Liver (tissue), 3 donors: Measurements from ENCODE around the gene HSFX3.
"Not testable (repeated sequence)": the region's sequence is repeated elsewhere in the genome, so short reads cannot be mapped to it uniquely, and the experiment has no call there.

Experiments
- ATF3 ChIP-seq: IDR thresholded peaks from 2 replicates; pipeline ENCODE4 v1.6.1; 2016; ENCODE audit warnings: antibody characterized with exemption
- CTCF ChIP-seq: fragments of 150-350 bp; IDR thresholded peaks from 2 replicates; pipeline ENCODE4 v1.5.1; 2017; ENCODE audit warnings: improper control_type of control experiment, low read depth, low read length; ENCODE audit not compliant: missing input control
- EGR1 ChIP-seq, 2 donors: IDR thresholded peaks; 2 replicates each; pipeline ENCODE4 v1.6.1; 2016 to 2018; ENCODE audit warnings: antibody characterized with exemption in 2 of 2, low read depth in 2 of 2
- FOXA1 ChIP-seq: IDR thresholded peaks from 2 replicates; pipeline ENCODE4 v1.6.1; 2016; ENCODE audit warnings: antibody characterized with exemption
- GABPA ChIP-seq, 2 donors: IDR thresholded peaks in 1 of 2; conservative IDR thresholded peaks in 1 of 2; 2 replicates each; pipeline ENCODE4 v1.6.1; 2016; ENCODE audit warnings: antibody characterized with exemption in 2 of 2, mild to moderate bottlenecking in 1 of 2, moderate library complexity in 1 of 2
- HNF4A ChIP-seq, 2 donors: conservative IDR thresholded peaks; 2 replicates each; pipeline ENCODE4 v1.6.1; 2016; ENCODE audit warnings: antibody characterized with exemption in 2 of 2, mild to moderate bottlenecking in 2 of 2
- JUND ChIP-seq, 2 donors: IDR thresholded peaks; 2 replicates each; pipeline ENCODE4 v1.6.1; 2016; ENCODE audit warnings: antibody characterized with exemption in 2 of 2
- MAX ChIP-seq: IDR thresholded peaks from 2 replicates; pipeline ENCODE4 v1.6.1; 2016; ENCODE audit warnings: antibody characterized with exemption
- RAD21 ChIP-seq, 2 donors: IDR thresholded peaks; 2 replicates each; pipeline ENCODE4 v1.6.1; 2016; ENCODE audit warnings: antibody characterized with exemption in 2 of 2, mild to moderate bottlenecking in 2 of 2
- REST ChIP-seq: IDR thresholded peaks from 2 replicates; pipeline ENCODE4 v1.6.1; 2016; ENCODE audit warnings: antibody characterized with exemption, mild to moderate bottlenecking
- SP1 ChIP-seq: IDR thresholded peaks from 2 replicates; pipeline ENCODE4 v1.6.1; 2018; ENCODE audit warnings: antibody characterized with exemption, mild to moderate bottlenecking
- TAF1 ChIP-seq: conservative IDR thresholded peaks from 2 replicates; pipeline ENCODE4 v1.6.1; 2016; ENCODE audit warnings: antibody characterized with exemption, mild to moderate bottlenecking
- ZBTB33 ChIP-seq: IDR thresholded peaks from 2 replicates; pipeline ENCODE4 v1.6.1; 2016; ENCODE audit warnings: antibody characterized with exemption
- donor health status: healthy.
- donor health status: healthy.

GRCh38 chrX:149520636-149521277 lies 29.0 kb downstream of the HSFX3 start:
- not testable (repeated sequence) for TF ChIP-seq CTCF; REST; MAX; GABPA (IDR thresholded peaks at IDR 0.05 in 1 of 2, conservative IDR thresholded peaks at IDR 0.05 in 1 of 2); SP1; TAF1; ZBTB33; RAD21 (IDR thresholded peaks at IDR 0.05); JUND (IDR thresholded peaks at IDR 0.05); FOXA1; EGR1 (IDR thresholded peaks at IDR 0.05; ENCODE audit: low read depth in 2 of 2); ATF3; HNF4A (conservative IDR thresholded peaks at IDR 0.05)
